GM19468 (cell line): ENCODE data around the gene SORL1.

ENCODE experiments used
- ATAC-seq: cut with Tn5 transposase; IDR thresholded peaks from one replicate; pipeline ENCODE4 v1.9.1; 2021; ENCODE audit warnings: mild to moderate bottlenecking, moderate library complexity, moderate number of reproducible peaks; ENCODE audit not compliant: unreplicated experiment; ENCODE audit errors: extremely low read depth

SORL1 gene

DNA sequence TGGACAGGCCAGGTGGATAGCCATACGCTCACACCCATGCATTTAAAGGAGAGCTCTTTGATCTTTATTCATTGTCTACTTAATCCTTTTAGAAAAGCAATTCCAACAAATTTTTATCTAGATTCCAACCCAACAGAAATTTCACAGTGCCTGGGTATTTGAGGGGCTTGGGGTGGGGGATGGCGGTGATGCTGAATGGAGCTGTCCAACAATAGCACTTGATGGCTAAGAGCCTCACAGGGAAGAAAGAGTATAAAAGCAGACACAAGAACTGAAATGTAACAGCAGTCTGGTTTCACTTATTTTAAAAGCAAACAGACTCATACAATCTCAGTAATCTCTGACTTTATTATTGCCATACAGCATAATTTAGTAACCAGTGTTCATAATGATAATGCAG lies 102.4 kb downstream of the SORL1 start:
- ATAC-seq = no peak

DNA sequence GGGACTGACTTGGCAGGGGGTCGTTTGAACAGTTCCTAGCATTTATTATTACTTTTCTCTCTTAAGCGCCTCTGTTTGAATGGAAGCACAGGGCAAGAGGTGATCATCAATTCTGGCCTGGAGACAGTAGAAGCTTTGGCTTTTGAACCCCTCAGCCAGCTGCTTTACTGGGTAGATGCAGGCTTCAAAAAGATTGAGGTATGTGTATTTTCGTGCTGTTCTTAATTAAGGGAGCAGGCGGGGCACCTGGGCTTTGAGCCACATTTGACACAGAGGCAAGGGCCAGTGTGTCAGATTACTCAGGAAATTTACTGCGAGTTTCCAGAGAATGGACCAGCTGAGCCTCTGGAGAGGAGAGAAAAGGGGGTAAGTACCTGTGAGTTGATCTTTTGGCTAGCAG lies 103.0 kb downstream of the SORL1 start:
- no peak for ATAC-seq

DNA sequence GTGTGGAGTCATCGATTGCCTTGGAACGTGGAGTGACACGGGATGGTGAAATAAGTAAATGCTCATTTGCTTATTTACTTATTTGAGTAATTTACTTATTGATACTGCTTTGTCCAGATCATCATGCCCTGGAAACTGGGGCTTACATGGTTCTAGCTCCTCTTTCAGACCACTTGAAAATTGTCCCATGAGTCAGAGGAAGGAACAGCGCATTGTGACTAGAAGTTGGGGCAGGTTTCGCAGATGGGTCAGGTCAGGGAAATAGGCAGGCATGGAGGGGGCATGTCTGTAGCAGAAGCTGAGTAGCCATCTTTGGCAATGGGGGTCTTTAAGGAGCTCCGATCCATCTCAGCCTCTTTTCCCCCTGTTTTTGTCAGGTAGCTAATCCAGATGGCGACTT lies 104.8 kb downstream of the SORL1 start:
- no peak for ATAC-seq

DNA sequence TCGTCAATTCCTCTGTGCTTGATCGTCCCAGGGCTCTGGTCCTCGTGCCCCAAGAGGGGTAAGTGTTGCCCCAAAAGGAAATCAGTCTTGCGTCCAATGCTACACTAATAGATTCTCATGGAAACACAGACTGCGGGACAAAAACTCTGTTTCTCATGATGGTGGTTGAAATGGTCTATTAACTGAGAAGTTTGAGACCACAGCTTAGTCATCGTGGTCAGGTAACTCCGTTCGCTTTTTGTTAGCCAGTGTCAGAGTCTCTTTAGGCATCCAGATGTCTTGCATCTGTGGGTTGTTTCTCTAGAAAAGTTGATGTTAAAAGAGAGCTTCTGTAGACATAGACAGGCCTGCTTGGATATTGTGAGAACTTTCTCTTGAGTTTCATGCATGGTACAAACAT lies 105.2 kb downstream of the SORL1 start:
- ATAC-seq = peak; percentile 82

DNA sequence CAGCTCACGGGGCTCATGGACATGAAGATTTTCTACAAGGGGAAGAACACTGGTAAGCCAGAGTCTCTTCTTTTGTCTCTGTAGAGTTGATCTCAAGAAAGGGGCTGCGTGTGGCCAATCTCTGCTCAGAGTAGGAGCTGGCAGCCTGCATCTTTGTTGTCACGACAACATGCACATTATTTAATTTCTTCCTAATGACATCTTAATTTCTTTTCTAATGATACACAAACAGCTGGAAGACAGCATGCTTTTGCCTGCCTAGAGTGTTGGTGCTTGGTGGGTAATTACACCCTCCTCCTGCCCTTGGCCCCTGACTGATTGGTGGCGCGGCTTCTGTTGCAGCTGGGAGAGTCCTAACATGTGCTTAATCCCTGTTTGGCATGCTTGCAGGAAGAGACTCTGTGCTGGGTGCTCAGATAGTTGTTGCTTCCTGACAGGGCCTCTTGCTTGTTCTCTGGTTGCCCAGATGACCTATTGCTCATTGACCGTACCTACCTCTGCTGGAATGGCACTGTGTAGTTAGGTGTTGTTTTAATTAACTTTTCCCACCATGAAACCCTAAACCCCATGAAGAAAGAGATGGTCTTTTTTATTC lies 107.6 kb downstream of the SORL1 start:
- ATAC-seq = no peak

DNA sequence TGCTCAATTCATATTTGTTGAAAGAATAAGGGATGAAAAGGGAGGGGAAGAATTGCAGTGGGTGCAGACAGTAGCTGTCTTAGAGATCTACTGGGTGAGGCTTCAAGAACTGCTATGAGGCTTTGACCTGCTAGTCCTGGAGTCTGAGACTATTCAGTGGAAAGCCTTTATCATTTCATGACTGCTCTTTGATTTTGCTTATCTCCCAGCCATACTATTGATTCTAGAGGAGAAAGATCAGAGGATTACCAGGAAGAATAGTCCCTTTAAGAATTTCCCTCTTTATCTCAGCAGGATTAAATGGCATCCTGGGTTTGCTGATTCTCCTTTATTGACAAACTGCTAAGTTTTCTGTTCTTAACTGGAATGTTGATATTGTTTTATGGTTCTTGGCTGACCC lies 108.1 kb downstream of the SORL1 start:
- ATAC-seq = no peak

DNA sequence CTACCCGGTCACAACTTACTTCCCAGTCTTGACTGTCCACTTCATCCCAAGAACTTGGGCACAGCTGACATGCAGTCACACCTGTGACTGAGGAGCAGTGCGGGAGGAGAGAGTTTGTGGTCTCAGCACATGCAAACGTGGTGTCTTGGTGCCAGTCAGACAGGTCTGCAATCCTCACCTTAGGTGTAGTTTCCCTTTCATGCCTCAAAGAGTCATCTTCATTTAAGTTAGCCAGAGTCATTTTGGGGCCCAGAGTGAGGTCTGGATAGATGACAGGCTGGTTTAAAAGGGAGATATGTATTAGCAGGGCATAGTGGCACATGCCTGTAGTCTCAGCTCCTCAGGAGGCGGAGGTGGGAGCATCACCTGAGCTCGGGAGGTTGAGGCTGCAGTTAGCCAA lies 109.1 kb downstream of the SORL1 start:
- ATAC-seq = no peak

DNA sequence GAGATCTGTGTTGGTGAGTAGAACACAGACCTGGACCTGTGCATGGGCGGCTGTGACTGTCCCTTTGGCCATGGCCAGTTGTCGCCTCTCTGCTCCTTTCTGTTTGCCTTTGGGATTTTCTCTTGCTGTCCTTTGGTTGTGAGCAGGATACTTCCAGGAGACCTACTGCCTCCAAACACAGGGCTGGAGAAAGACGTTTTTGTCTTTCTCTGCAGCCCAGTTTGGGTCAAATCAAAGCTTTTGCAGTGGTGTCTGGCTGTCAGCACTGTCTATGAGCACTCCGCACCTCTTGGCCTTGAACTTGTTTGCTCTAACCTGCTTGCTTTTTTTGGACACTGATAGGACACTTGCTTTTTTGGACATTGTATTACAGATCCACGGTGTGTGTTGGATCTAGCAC lies 109.6 kb downstream of the SORL1 start:
- ATAC-seq = no peak

DNA sequence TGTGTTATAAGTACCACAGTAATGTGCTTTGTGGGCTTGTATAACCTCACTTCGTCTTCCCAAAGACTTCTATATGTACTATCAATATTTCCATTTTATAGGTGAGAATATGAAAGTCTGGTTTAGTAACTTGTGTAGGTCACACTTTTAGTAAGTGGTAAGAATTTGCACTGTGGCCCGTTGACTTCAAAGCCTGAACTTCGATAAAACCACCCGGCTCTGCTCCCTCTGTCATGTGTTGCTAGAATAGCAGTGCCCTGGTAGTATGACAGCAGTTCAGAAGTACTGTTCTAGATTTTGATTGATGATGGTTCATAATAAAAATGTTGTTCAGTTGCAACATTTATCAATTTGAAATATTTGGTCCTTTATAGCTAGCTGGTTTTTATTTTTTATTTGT lies 110.9 kb downstream of the SORL1 start:
- no peak for ATAC-seq

DNA sequence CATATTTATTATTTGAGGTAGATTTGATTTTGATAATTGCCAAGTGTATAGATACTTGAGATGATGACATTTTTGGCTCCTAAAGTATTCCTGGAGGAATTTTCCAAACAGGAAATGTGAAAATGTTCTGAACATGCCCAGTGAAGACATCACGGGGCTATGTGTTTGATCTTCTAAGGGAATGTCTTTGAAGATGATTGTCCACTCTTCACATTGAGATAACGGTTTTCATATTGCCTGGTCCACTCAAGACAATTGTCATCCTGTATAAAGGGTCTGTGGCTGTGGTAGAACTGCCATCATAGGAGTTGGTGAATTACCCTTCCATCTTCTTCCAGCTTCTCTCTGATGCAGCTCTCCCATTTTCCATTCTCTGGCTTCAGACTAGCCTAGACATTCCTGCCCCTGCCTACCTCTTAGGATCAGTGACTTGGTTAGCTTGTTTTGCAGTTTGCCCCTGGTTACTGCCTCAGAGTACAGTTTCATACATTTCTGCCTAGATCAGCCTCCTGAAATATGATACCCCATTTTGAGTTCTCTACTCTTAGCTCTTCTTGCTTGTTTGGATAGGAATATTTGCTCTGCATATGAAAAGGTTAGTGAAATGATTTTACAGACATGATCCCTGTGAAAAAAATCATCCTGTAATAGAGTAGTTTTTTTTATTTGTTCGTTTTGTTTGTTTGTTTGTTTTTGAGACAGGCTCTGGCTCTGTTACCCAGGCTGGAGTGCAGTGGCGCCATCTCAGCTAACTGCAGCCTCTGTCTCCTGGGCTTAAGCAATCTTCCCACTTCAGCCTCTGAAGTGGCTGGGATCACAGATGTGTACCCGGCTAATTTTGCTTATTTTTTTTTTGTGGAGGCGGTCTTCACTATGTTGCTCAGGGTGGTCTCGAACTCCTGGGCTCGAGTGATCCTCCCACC lies 112.0 kb downstream of the SORL1 start:
- no peak for ATAC-seq

DNA sequence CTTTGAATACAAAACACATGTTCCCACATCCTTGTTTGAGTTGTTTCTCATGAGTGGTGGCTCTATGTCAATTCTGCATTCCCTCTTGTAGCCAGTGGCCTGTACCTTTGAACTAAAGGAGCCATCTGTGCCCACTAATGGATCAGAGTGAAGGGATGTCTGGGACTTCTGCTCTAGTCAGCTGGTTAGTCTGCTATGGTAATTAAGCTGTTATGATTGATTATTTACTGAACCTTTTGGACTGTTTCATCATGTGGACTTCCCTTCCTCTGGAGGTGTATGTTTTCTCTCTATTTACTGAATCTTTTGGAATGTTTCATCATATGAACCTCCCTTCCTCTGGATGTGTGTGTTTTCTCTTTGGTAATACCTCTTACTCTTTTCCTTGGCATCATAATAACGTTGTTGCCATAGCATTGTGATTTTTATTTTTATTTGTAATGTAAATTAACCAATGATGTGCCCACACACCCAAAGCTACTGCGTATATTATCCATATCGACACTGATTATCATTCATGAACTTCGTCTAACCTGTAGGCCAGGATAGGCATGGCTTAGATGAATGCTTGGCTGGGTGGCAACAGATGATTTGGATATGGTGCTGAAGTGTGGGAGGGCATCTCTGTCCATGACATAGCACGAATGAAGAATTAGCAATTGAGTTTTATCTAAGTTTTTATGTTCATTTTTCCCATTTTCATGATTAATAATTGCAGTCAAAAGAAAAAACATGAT lies 113.0 kb downstream of the SORL1 start:
- ATAC-seq = no peak

DNA sequence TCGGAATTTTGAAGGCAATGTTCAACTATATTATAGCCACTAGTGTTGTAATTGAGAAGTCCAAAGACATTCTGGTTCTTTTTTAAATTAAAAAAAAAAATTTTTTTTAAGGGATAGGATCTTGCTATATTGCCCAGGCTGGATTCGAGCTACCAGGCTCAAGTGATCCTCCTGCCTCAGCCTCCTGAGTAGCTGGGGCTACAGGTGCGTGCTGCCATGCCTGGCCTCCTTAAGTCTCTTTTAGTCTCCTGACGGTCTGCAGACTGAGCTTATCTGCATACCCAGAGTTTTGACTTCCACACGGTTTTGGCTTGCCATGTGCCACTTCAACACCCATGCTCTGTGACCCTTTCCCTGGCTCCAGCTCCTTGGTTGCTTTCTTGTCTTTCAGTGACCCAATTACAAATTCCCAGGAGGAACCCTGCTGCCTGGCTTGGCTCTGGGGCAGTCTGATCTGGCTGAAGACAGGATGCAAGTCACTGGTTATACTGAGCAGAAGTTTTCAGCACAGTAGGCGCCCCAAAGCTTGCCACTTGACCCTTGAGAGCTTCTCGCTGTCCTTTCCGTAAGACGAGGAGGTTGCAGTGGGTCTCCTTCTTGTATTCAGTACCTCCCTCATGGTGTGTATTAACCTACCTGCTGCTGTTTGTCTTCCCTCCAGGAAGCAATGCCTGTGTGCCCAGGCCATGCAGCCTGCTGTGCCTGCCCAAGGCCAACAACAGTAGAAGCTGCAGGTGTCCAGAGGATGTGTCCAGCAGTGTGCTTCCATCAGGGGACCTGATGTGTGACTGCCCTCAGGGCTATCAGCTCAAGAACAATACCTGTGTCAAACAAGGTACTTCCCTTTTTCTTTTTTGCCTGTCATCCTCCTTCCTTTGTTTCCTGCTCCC lies 114.4 kb downstream of the SORL1 start:
- ATAC-seq = no peak

DNA sequence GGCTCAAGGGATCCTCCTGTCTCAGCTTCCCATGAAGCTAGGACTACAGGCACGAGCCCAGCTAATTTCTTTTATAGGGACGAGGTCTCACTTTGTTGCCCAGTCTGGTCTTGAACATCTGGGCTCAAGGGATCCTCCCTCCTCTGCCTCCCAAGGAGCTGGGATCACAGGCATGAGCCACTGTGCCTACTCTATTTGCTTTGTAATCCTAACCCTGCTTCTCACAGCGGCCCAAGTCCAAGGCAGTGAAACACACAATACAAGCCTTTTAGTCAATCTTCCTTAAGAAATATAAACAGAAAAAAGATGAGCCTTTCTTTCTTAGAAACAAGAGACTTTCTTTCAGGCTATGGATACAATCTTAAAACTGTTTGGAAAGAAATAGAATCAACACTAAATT lies 115.9 kb downstream of the SORL1 start:
- no peak for ATAC-seq

DNA sequence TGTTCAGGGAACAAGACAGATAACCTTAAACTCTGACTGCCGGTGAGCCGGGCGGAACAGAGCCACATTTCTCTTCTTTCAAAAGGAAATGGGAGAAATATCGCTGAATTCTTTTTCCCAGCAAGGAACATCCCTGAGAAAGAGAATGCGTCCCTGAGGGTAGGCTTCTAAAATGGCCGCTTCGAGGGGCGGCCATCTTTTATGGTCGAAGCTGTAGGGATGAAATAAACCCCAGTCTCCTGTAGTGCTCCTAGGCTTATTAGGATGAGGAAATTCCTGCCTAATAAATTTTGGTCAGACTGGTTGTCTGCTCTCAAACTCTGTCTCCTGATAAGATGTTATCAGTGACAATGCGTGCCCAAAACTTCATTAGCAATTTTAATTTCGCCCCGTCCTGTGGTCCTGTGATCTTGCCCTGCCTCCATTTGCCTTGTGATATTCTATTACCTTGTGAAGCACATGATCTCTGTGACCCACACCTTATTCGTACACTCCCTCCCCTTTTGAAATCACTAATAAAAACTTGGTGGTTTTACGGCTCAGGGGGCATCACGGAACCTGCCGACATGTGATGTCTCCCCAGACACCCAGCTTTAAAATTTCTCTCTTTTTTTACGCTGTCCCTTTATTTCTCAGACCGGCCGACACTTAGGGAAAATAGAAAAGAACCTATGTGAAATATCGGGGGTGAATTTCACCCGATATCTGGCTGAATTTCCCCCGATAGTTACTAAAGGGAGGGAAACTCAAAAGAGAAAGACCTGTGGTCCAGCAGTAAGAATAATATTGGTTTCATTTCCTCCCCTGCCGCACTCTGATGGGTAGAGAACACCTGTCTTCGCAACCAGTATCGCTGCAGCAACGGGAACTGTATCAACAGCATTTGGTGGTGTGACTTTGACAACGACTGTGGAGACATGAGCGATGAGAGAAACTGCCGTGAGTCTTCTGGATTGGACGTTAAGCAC lies 117.5 kb downstream of the SORL1 start:
- ATAC-seq = peak; percentile 96

DNA sequence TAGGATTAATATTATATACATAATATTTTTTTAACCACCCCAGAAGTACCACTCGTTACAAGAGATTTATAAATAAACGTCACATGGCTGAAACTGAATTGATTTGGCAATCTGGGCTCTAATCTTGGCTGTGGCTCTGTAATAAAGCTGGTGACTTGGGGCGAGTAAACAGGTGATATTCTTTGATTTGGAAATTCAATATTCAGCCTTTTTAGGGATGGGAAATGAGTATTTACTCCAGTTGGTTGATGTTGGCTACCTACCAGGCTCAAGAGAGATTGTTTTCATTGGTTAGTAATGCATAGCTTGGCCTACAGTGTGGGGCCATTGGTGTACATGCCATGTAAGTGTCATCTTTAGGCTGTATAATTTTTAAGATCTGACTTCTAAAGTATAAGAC lies 118.3 kb downstream of the SORL1 start:
- no peak for ATAC-seq

DNA sequence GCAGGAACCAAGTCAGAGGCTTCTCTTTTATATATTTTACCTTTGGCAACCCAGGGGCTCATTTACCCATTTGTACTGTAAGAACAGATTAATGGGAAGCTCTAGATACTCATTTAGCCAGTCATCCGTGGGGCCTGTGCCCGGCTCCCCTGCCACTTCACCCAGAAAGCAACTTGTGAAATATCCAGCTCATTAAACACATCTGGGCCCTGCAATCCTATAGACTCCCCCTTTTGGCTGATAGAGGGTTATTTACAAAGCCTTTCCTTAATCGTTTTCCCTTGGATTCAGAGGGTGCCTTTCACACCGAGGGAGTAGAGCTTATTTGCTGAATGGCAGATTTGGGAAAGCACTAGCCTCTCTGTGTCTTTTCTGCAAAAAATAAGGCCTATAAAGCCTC lies 119.4 kb downstream of the SORL1 start:
- ATAC-seq = no peak

DNA sequence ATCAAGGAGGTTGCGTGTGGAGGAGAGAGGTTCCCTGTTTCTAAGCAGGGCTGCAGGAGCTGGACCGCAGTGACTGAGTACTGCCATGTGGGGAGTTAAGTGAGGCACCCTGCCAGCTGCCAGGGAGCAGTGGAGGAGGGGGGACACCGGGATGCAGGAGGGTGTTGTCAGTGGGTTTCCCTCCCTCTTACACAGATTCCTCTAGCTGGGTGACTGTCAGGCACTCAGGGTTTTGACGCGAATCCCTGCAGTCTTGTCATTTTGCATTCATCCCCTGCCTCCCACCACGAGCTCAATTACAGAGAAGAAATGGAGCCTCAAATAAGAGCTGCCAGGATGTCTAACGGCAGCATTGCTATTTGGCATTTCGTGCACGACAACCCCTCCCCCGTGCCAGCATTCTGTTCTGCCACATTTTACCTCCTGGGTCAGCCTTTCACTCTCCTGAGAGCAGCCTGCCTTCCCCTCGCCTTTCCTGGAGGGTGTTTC lies 120.5 kb downstream of the SORL1 start:
- ATAC-seq = no peak

DNA sequence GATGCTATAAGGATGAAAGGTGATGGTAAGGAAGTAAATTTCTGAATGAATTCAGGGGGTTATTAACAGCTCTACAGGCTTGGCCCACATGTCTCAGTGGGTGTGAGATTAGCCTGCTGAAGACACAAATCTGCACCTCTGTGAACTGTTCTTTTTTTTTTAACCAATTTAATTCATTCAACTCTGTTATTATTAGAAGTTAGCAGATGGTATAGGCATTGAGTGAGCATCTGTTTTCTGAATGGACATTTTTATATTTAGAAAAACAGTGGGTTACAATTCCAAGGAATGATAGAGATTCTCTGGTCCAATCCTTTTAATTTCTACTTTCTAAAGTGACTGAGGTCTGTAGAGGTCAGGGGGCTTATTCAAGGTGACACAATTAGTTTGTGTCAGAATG lies 122.7 kb downstream of the SORL1 start:
- no peak for ATAC-seq
